PC-3 (cell line): ENCODE data around the gene KLF13. TPM values are rescaled to one million over a fixed set of nuclear protein-coding genes. Genes with fewer than 3 reads are reported as not detected.

Source experiments
- ATAC-seq: fragments of 200-7000 bp; cut with Tn5 transposase; 2 replicates; pipeline ENCODE4 v1.9.1; 2020; ENCODE audit warnings: mild to moderate bottlenecking, moderate library complexity
- BruUV-seq: library from RNA; stranded (reverse); fragments of 400-500 nt; replicated peaks from 2 replicates; lab custom pipeline; 2021; lab: Mats Ljungman, UMichigan
- CTCF ChIA-PET: fragments of 300-600 bp; sonication (Branson Sonifier 250); formaldehyde crosslinking; loops from one replicate; lab custom pipeline; 2022; ENCODE audit warnings: antibody characterized with exemption; lab: Charles Lee
- POLR2A ChIA-PET: fragments of 300-600 bp; sonication (Branson Sonifier 250); formaldehyde crosslinking; loops from one replicate; lab custom pipeline; 2022; ENCODE audit warnings: antibody characterized with exemption; ENCODE audit not compliant: unreplicated experiment; lab: Charles Lee
- DNase-seq: peaks from one replicate; pipeline ENCODE4 v3.0.0-alpha.2; 2015
- H2AFZ ChIP-seq: fragments of 300-600 bp; sonication (generic); 2 replicates; pipeline ENCODE4 v1.6.0; 2016; ENCODE audit warnings: antibody characterized with exemption, low read length
- H3F3A ChIP-seq: fragments of 300-600 bp; sonication (generic); one replicate; pipeline ENCODE4 v1.6.0; 2017; ENCODE audit warnings: antibody characterized with exemption, low read length, control low read depth, mild to moderate bottlenecking; ENCODE audit not compliant: unreplicated experiment
- H3K27ac ChIP-seq: fragments of 300-600 bp; sonication (generic); 2 replicates; pipeline ENCODE4 v1.5.1; 2016; ENCODE audit warnings: mild to moderate bottlenecking, low read length
- H3K27me3 ChIP-seq: fragments of 300-600 bp; sonication (generic); 2 replicates; pipeline ENCODE4 v1.6.1; 2016; ENCODE audit warnings: low read length, mixed read lengths
- H3K36me3 ChIP-seq: fragments of 300-600 bp; sonication (generic); 2 replicates; pipeline ENCODE4 v1.6.1; 2016; ENCODE audit warnings: low read depth, mixed run types, low read length, mixed read lengths
- H3K4me1 ChIP-seq: fragments of 300-600 bp; sonication (generic); 2 replicates; pipeline ENCODE4 v1.5.1; 2016; ENCODE audit warnings: low read length; ENCODE audit not compliant: insufficient read depth
- H3K4me2 ChIP-seq: fragments of 300-600 bp; sonication (generic); 2 replicates; pipeline ENCODE4 v1.6.0; 2016; ENCODE audit warnings: low read length
- H3K4me3 ChIP-seq: fragments of 300-600 bp; sonication (generic); 2 replicates; pipeline ENCODE4 v1.5.1; 2016; ENCODE audit warnings: mild to moderate bottlenecking, low read length, mixed read lengths
- H3K79me2 ChIP-seq: fragments of 300-600 bp; sonication (generic); 2 replicates; pipeline ENCODE4 v1.6.1; 2017; ENCODE audit warnings: low read length, mixed read lengths
- H3K9ac ChIP-seq: fragments of 300-600 bp; sonication (generic); 2 replicates; pipeline ENCODE4 v1.6.0; 2016; ENCODE audit warnings: mild to moderate bottlenecking, low read length
- H3K9me2 ChIP-seq: fragments of 300-600 bp; sonication (generic); replicated peaks from 2 replicates; pipeline ENCODE4 v1.6.1; 2016; ENCODE audit warnings: mixed run types, low read length, mixed read lengths
- H3K9me3 ChIP-seq: fragments of 300-600 bp; sonication (generic); 2 replicates; pipeline ENCODE4 v1.6.1; 2016; ENCODE audit warnings: low read length, mixed read lengths
- H4K20me1 ChIP-seq: fragments of 300-600 bp; sonication (generic); 2 replicates; pipeline ENCODE4 v1.6.1; 2016; ENCODE audit warnings: low read length, mixed read lengths
- EZH2 ChIP-seq: fragments of 300-600 bp; sonication (generic); IDR thresholded peaks from one replicate; pipeline ENCODE4 v1.6.1; 2017; ENCODE audit warnings: antibody characterized with exemption, mild to moderate bottlenecking, low read length; ENCODE audit not compliant: unreplicated experiment
- EZH2phosphoT487 ChIP-seq: fragments of 300-600 bp; sonication (generic); IDR thresholded peaks from 2 replicates; pipeline ENCODE4 v1.6.1; 2018; ENCODE audit warnings: mild to moderate bottlenecking, antibody characterized with exemption, low read length, borderline replicate concordance
- intact Hi-C: fragments of 100-400 bp; cut with micrococcal nuclease; formaldehyde crosslinking; loops from 2 replicates; pipeline ENCODE4 v1.9.0; 2023
- total RNA-seq: library from RNA; depleted of rRNA; stranded (reverse); fragments of >200 nt; gene quantifications from 2 replicates; pipeline ENCODE4 v1.2.3, GENCODE V29; 2014
- TF ChIP-seq, protein P1 (sequence below): fragments of 300-600 bp; sonication (generic); conservative IDR thresholded peaks from 2 replicates; pipeline ENCODE4 v1.5.1; 2017; ENCODE audit warnings: antibody characterized with exemption, low read depth, mild to moderate bottlenecking, low read length

KLF13 gene
- total RNA-seq, 1 experiment from 2014 or later, result 11.4 TPM

DNA sequence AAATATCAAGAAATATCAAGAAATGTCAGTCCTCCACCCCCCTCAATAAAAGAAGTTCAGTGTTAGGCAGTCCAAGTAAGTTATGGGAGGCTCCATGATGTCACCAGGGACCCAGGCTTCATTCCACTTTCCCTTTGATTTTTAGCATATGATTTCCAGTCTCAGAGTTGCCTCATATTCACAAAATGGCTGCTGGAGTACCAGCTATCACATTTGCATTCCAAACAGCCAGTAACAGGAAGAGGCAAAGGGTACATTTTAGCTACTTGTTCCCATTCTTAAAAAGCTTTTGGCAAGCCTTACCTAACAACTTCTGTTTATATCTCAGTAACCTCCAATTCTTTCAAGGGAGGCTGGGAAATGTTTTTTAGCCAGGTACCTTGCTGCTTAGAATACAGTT is 13.4 kb upstream of the KLF13 start:
- Histone ChIP-seq H3F3A (no peaks in the 10 kb centered on the region), H3K4me3 (no peak overlapping the region), H3K27me3 (peaks cover 9% of the 10 kb centered on the region; the same call in 1 of the 2 replicates), H4K20me1 (no peaks in the 10 kb centered on the region), H3K79me2 (no peaks in the 10 kb centered on the region), H2AFZ (no peak overlapping the region), H3K36me3 (no peaks in the 10 kb centered on the region), H3K4me1 (no peaks in the 10 kb centered on the region), H3K9me3 (no peaks in the 10 kb centered on the region), H3K9me2 (no peaks in the 10 kb centered on the region), H3K4me2 (no peak overlapping the region), H3K9ac (no peak overlapping the region), H3K27ac (no peak overlapping the region)
- CTCF ChIA-PET, result no interaction called here
- no peak for ATAC-seq
- TF ChIP-seq EZH2phosphoT487 (no peak), EZH2 (no peak)
- TF ChIP-seq, protein P1, sequence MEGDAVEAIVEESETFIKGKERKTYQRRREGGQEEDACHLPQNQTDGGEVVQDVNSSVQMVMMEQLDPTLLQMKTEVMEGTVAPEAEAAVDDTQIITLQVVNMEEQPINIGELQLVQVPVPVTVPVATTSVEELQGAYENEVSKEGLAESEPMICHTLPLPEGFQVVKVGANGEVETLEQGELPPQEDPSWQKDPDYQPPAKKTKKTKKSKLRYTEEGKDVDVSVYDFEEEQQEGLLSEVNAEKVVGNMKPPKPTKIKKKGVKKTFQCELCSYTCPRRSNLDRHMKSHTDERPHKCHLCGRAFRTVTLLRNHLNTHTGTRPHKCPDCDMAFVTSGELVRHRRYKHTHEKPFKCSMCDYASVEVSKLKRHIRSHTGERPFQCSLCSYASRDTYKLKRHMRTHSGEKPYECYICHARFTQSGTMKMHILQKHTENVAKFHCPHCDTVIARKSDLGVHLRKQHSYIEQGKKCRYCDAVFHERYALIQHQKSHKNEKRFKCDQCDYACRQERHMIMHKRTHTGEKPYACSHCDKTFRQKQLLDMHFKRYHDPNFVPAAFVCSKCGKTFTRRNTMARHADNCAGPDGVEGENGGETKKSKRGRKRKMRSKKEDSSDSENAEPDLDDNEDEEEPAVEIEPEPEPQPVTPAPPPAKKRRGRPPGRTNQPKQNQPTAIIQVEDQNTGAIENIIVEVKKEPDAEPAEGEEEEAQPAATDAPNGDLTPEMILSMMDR, result no peak
- BruUV-seq, result no TSS peak
- POLR2A ChIA-PET, result no interaction called here
- DNase-seq, result no peak
- intact Hi-C loops, result no loop called here

DNA sequence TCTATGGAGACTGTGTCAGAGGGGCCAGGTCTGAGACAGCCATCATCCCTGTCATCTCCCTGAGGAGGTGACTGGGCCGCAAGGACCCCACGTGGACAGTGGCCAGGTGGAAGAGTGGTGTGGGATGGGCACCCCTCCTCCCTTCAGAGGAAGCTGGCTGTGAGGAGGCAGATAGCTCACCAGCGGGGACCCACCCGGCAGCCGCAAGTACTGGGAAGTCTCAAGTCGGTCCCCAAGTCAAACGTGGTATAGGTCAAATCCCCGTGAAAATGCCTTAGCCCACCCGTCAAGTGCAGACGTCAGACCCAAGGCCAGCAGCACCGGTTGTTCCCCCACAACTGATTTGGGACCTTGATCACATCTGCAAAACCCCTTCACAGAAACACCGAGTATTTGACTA is 12.3 kb upstream of the KLF13 start:
- no peaks in the 10 kb centered on the region for H3K9me2 ChIP-seq
- no peaks in the 10 kb centered on the region for H3K4me1 ChIP-seq
- H2AFZ ChIP-seq, result no peak overlapping the region
- POLR2A ChIA-PET, result no interaction called here
- no peak for ATAC-seq
- CTCF ChIA-PET, result no interaction called here
- H3K27me3 ChIP-seq, result peaks cover 14% of the 10 kb centered on the region; the same call in 1 of the 2 replicates
- no peaks in the 10 kb centered on the region for H3F3A ChIP-seq
- BruUV-seq, result no TSS peak
- intact Hi-C loops, result no loop called here
- no peaks in the 10 kb centered on the region for H3K36me3 ChIP-seq
- DNase-seq, result no peak
- no peak overlapping the region for H3K9ac ChIP-seq
- H3K4me3 ChIP-seq, result no peak overlapping the region
- H3K79me2 ChIP-seq, result no peaks in the 10 kb centered on the region
- H3K4me2 ChIP-seq, result no peak overlapping the region
- TF ChIP-seq, protein P1, result no peak
- no peak for TF ChIP-seq EZH2
- TF ChIP-seq EZH2phosphoT487, result no peak
- no peaks in the 10 kb centered on the region for H3K9me3 ChIP-seq
- no peak overlapping the region for H3K27ac ChIP-seq
- H4K20me1 ChIP-seq, result no peaks in the 10 kb centered on the region

DNA sequence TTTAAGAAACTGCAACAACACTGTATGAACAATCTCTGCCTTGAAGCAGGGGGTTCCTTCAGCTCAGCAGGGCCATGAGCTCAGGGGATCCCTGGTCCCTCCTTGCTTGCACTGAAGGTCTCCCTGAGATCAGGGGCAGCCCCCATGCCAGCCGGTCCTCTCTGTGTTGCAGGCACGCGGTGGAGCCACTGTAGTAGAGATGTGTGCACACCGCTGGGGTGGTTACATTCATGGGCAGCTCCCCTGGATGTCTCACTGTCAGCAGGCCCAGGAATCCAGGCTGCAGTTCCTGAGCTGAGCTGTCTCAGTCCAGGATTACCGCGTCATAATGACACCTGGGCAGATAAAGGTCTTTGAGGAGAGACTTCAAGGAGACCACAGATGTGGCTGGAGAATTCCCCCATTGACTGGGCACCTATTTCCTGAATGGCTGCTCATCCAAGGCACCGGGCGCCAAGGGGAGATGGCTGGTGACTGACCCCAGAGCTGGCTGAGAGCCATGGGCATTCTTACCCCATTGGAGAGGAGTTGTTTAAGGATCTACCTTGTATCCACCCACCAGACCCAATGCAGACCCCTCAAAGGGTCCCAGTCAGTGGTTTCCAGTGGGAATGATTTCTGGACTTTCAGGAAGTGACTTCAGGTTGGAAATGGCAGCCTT is 10.4 kb upstream of the KLF13 start:
- H2AFZ ChIP-seq, result no peak overlapping the region
- POLR2A ChIA-PET, result no interaction called here
- no peaks in the 10 kb centered on the region for H3F3A ChIP-seq
- H3K4me1 ChIP-seq, result no peaks in the 10 kb centered on the region
- H4K20me1 ChIP-seq, result no peaks in the 10 kb centered on the region
- no peak for TF ChIP-seq EZH2
- TF ChIP-seq, protein P1, result no peak
- TF ChIP-seq EZH2phosphoT487, result no peak
- CTCF ChIA-PET, result no interaction called here
- no peak overlapping the region for H3K9ac ChIP-seq
- no TSS peak for BruUV-seq
- H3K4me3 ChIP-seq, result no peak overlapping the region
- DNase-seq (no peak), ATAC-seq (no peak)
- H3K4me2 ChIP-seq, result no peak overlapping the region
- H3K27me3 ChIP-seq, result peaks cover 21% of the 10 kb centered on the region; the same call in 1 of the 2 replicates
- no peak overlapping the region for H3K27ac ChIP-seq
- intact Hi-C loops, result no loop called here
- H3K79me2 ChIP-seq, result no peaks in the 10 kb centered on the region
- H3K9me2 ChIP-seq, result no peaks in the 10 kb centered on the region
- no peaks in the 10 kb centered on the region for H3K36me3 ChIP-seq
- no peaks in the 10 kb centered on the region for H3K9me3 ChIP-seq
